Ovary (tissue), 1 donor: Measurements from ENCODE around the gene VSTM2B.

Source experiments
- EP300 ChIP-seq: sonication (generic); formaldehyde crosslinking; IDR thresholded peaks from one replicate; pipeline ENCODE4 v1.6.1; 2017; ENCODE audit warnings: antibody characterized with exemption
- POLR2A ChIP-seq: fragments of 450-650 bp; IDR thresholded peaks from one replicate; pipeline ENCODE4 v1.6.1; 2017; ENCODE audit warnings: antibody characterized with exemption, mild to moderate bottlenecking, moderate library complexity

DNA sequence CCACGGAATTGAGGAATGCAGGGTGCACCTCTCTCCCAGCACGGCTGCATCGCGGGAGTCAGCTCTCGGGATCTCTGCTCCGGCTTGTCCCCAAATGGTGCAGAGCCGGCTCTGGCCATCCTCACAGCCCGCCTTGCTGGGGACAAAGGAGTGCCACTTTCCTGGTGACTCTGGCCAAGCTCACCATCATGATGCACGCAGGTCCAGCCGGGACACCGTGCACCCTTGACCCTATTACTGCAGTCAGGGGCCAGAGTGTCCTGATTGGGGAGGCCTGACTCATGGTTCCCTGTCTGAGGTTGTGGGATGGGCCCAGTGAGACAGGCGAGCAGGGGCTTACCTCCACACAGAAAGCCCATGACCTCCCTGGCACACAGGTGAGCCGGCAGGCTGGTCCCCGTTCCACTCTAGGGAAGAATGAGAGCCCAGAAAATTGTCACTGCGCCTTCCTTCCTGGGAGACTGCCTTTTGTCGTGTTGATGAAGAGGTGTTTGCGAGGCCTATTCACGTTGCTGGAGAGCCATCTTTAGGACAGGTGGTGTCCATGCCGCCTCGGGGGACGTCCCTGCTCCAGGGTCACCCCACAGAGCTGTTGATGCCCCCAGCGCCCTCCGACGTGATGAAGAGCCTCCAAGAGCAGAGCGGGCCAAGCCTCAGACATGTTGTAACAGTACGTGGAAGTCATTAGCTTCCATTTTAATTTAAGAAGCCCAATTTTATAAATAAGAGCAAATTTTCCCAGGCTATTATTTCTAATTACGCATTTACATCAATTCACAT, 18.5 kb upstream of the VSTM2B start:
- no peak for TF ChIP-seq POLR2A
- TF ChIP-seq EP300, result no peak
